EL (cell line): ENCODE measurements around the gene NT5C2.
"Not testable (repeated sequence)": the region's sequence is repeated elsewhere in the genome, so short reads cannot be mapped to it uniquely, and the experiment has no call there.

Experiments used
- DNase-seq: peaks from one replicate; pipeline ENCODE4 v3.0.0-alpha.2; 2016

Gene NT5C2

DNA sequence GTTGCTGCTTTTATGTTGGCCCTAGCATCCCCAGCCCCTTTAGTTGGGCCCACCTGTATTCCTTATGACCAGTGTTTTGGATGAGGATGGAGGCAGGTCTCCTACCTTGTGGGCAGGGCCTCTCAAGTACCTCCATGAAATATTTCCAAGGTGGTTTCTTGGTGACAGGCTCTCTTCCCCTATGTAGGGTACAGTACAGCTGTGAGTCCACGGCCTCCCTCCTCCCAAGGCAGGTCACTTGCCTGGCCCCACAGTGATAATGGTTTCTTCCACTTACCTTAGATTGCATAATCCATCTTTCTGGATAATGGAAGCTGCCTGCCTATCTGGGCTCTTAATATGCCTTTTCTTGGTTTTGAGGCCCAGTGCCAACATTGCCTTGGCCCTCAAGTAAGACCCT, 110.4 kb downstream of the NT5C2 start:
- no peak for DNase-seq

DNA sequence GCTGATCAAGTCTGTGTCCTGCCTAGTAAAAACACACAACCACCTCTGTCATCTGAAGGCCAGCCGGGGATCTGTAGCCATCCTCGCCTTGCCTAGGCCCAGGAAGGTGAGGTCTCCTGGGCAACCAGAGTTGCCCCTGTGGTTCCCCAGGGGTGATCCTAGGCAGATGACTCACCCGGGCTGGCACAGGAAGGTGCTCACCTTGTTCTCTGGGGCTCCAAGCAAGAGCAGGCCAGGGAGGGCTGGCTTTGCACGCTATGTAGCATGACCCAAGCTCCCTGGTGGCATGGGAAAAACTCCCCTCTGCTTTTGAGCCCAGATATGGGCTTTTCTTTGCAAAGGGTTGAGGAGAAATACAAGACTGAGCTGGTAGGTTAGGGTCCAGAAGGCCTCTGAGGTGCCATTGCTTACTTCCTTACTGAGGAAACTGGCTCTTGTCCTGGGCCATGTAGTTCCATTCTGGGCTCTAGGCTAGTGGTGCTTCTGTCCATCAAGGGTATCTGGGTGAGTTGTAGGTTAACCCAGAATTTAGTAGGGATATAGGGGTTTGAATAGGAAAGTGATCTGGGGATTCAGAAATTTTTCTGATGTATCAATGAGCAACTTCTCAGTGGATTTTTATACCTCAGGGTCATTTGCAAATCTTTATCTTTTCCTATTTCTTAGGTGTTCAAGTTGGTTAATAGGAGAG, 112.0 kb downstream of the NT5C2 start:
- DNase-seq: no peak

- DNase-seq: no peak
Measured at GRCh38 chr10:103079946-103080345, 113.1 kb downstream of the NT5C2 start.

DNA sequence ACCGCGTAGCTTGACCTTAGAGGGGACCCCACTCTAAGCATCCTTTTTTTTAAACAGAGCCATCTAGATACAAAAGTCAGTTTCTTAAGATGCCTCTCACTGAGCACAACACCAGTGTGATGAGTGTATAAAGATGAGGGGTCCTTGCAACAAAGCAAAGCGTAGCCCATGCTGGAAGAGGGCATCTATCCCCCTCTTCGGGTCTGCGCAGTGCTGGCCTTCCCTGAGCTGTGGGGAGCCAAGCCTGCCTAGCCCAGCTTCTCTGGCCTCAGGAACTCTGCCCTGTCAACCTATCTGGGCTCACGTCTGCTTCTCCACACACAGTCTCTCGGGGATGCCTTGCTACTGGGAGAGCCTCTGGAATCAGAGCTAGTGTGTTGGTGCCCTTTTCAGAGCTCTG, 114.0 kb downstream of the NT5C2 start:
- DNase-seq: no peak

DNA sequence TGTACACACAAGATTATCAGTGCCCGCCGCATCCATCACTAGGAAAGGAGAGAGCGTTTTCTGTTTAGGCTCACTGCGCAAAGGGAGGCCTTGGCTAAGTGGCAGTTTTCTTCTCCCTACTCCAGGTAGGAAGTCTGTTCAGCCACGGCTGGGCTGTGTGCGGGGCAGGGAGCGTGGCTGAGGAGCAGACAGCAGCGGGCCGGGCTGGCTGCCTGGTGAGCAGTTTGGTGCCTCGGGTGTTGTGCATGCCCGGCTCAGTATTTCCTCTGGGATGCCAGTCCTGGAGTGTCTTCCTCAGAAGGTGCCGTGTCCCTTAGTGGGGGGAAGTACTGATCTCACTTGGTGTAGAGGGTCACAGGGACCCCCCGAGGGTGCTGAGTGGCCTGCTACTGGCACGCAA, 114.4 kb downstream of the NT5C2 start:
- no peak for DNase-seq

GRCh38 chr10:103078309-103078615, 114.8 kb downstream of the NT5C2 start:
- DNase-seq: no peak

GRCh38 chr10:103077491-103078308, 115.4 kb downstream of the NT5C2 start:
- no peak for DNase-seq

DNA sequence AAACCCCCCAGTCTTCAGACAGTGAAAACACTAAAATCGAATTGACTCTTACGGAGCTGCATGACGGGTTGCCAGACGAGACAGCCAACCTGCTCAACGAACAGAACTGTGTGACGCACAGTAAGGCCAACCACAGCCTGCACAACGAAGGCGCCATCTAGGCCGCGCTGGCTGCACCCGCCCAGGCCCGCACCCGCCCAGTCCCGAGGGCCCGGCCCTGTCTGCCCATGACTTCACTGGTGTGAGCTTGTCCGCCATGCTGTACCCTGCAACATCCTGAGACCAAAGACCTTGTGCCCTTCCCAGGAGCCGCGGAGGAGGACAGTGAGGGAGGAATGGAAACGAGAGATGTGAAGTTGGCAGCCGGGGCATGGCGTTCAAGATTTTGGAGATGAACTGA, 116.1 kb downstream of the NT5C2 start:
- no peak for DNase-seq

DNA sequence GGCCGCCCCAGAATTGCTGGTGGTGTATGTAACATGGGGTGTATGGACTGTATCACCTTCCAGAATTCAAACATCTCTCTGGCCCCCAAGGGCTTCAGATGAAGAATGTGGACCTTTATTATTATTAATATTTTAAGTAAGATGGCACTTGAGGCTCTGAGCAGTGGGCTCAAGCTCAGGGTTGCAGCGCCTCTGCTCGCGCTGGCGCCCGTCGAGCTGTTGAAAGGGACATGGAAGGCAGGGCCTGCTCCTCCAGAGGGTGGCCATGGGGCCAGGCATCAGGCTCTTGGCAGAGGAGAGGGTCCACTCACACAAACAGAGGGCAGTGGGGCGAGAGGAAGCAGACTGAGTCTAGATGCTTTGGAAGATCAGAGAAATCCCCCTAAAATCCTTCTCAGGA, 120.2 kb downstream of the NT5C2 start:
- DNase-seq: no peak

DNA sequence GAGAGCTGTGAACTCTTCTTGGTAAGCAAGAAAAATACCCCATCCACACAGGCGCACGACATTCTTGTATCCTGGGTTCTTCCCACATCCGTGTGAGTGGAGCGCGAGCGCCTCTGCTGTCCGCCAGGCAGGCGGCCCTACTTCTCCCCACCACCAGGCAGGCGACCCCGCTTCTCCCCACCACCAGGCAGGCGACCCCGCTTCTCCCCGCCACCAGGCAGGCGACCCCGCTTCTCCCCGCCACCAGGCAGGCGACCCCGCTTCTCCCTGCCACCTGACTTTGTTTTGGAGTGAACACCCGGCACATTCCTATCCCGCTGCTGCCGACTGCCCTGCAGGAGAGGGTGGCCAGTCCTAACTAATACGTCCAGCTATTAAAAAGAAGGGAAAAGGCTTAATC, 120.8 kb downstream of the NT5C2 start:
- DNase-seq: no peak

- peak; percentile 49 for DNase-seq
Measured at GRCh38 chr10:103069453-103070331, 123.4 kb downstream of the NT5C2 start.

GRCh38 chr10:103067956-103068355, 125.1 kb downstream of the NT5C2 start:
- DNase-seq: no peak

DNA sequence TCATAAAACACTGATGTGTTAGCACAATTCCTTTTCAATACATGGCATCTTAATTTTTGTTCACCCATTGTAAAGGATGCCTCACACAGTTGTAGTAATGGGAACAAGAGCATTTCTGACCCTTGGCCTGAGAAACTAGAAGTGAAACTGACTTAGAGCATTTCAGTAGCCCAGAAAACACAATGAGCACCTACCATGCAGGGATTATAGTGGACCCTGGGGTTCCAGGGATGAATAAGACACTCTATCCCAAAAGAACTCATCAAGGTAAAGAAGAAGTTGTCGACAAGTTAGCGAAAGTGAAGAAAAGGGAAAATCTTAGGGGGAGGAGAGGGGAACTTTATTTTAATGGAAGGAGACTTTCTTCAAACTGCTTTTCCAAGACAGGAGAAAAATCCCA, 125.6 kb downstream of the NT5C2 start:
- no peak for DNase-seq

GRCh38 chr10:103067099-103067477, 126.0 kb downstream of the NT5C2 start:
- not testable (repeated sequence) for DNase-seq

DNA sequence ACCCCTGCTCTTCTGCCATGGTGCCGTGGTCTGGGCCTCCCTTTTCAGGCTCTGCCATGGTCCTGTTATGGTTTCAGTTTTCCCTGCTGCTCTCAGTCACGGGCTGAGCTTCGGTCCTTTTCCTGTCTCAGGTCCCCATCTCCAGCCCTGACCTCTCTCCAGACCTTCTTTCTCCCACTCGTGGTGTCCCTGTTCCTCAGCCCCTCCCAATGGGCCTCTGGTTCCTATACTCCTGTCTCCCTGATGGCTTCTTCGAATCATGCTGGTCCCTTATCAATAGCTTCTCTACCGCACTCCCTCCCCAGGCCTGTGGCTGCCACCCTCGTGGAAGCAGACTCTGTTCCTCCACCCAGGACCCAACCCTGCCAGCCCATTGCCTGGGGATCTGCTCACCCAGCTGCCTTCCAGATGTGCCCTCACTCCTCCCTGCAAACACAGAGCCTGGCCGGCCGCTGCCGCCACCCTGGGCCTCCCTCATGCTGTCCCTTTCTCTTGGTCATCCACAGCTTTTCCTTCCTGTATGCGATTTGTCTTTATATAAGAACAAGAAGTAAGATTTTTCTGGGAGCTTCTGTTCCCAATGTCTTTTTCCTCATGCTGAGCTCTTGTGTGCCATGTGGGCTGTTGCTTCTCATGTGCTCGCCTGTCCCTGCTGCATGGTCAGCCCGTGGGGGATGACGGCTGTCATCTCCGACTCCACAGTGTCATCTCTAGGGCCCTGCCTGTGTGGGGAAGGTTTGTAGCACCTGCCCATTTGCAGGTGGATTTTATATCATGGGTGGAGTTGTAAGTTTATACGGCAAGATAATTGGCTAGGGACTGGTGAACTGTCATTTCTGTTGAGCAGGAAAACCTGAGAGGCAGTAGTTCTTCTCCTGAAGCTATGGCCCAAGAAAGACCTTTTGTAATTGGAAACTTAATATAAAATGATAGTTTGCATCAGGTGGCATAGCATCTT, 126.7 kb downstream of the NT5C2 start:
- no peak for DNase-seq

DNA sequence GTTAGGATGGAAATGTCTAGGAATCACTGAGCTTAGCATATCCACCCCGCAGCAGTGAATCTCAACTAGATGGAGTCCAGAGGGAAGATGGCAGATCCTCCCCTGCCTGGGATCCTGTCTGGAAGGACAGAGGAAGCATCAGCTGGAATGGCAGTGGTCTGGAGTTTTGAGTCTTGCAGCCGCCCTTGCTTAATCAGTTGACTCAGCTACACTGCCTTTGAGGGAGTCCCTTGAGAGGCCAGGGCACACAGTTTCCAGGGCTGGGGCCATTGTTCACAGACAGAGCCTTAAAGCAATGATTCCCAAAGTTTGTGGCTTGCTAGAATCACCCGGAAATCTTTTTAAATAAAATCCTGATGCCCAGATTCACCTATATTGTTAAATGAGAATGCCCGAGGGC, 128.1 kb downstream of the NT5C2 start:
- DNase-seq: no peak

- DNase-seq: no peak
Measured at GRCh38 chr10:103062854-103063590, 130.1 kb downstream of the NT5C2 start.

DNA sequence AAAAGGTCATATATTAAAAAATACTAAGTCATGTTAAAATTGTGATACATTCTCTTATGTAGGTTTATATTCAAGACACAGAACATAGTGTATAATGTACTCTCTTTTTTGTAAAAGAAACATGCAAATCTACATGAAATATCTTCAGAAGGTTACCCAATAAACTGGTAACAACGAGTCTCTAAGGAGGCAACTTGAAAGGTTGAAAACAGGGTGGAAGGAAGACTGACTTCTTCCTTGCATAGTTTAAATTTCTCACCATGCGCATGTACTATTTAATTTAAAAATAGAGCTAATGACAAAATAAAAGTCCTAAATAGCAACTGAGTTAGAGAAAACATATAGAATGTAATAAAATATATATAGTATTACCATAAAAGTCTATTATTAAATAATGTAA, 132.5 kb downstream of the NT5C2 start:
- DNase-seq: no peak

DNA sequence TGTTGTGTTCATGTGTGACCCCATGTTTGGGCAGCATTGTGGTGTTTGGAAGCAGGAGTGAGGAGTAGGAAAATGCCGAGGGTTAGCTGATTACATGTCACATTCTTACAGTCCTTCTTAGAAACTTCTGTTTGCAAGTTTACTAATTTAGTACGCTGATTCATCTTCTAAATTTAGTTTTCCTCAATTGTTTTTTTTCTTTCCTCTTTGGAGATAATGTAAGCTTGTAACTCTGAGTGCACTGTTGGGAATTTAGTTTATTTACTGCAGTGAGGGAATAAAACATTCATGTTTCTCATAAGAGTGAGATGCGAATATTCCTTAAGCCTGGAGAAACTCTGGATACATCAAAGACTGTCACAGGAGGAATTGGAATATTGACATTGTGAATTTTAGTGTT, 135.0 kb downstream of the NT5C2 start:
- no peak for DNase-seq

- no peak for DNase-seq
Measured at GRCh38 chr10:103055105-103055504, 138.0 kb downstream of the NT5C2 start.

DNA sequence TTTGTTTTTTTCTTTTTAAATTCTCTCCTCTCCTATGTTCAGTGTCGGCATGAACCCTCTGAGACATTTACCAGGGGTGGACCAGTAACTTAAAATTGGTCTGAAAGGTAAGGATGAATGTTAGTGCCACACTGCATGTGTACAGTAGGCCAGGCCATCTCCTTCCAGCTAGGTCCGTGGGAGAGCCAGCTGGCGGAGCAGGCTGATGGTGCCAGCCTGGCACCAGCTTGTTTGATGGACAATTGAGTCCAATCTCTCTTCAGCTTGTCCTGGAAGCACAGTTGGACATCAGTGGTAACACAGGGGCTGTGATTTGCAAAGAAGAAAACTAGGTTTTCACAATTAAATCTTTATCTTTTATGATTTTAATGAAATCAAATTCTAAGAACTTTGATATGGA, 138.5 kb downstream of the NT5C2 start:
- DNase-seq: no peak
